Measurements from ENCODE around the gene SMTNL1.
"Not testable (repeated sequence)": the region's sequence is repeated elsewhere in the genome, so short reads cannot be mapped to it uniquely, and the experiment has no call there.

The SMTNL1 gene

GRCh38 chr11:57511741-57512430, 25.5 kb upstream of the SMTNL1 start:
- DNase-seq: no peak

- no peak for DNase-seq
Measured at GRCh38 chr11:57512646-57513451, 24.5 kb upstream of the SMTNL1 start.

GRCh38 chr11:57513452-57513795, 24.0 kb upstream of the SMTNL1 start:
- no peak for DNase-seq

GRCh38 chr11:57513911-57514537, 23.4 kb upstream of the SMTNL1 start:
- peak in 2 of 4 experiments; percentile 3 to 15 for DNase-seq

GRCh38 chr11:57514538-57515331, 22.7 kb upstream of the SMTNL1 start:
- DNase-seq: peak in 3 of 4 experiments; percentile 15 to 42 (median 19)

- peak in 2 of 4 experiments; percentile 6 to 16 for DNase-seq
Measured at GRCh38 chr11:57515332-57516060, 21.9 kb upstream of the SMTNL1 start, which contains the start of gene SLC43A1. Gene SLC43A1 (minus strand): TSS chr11:57515702. CDS start chr11:57514111, 1,591 bp downstream.

- DNase-seq: no peak
Measured at GRCh38 chr11:57516061-57516443, 21.3 kb upstream of the SMTNL1 start.

- DNase-seq: no peak
Measured at GRCh38 chr11:57521116-57521515, 16.3 kb upstream of the SMTNL1 start.

- DNase-seq: no peak
Measured at GRCh38 chr11:57523419-57523818, 14.0 kb upstream of the SMTNL1 start.

- peak; percentile 39 to 54 (median 52) for DNase-seq
Measured at GRCh38 chr11:57527056-57527631, 10.3 kb upstream of the SMTNL1 start.

- no peak for DNase-seq
Measured at GRCh38 chr11:57529012-57529411, 8.4 kb upstream of the SMTNL1 start.

GRCh38 chr11:57530215-57530595, 7.2 kb upstream of the SMTNL1 start:
- DNase-seq: no peak

- peak; percentile 68 to 86 (median 83) for DNase-seq
Measured at GRCh38 chr11:57530596-57531507, 6.5 kb upstream of the SMTNL1 start, which contains the start of gene TIMM10. Gene TIMM10 (minus strand): TSS chr11:57530754. CDS start chr11:57530189, 565 bp downstream.

- not testable (repeated sequence) for DNase-seq
Measured at GRCh38 chr11:57534449-57534848, 2.9 kb upstream of the SMTNL1 start.

- DNase-seq: no peak
Measured at GRCh38 chr11:57539342-57539741, 1.9 kb downstream of the SMTNL1 start.

- no peak for DNase-seq
Measured at GRCh38 chr11:57541169-57541568, 3.8 kb downstream of the SMTNL1 start.

- no peak for DNase-seq
Measured at GRCh38 chr11:57542582-57542981, 5.2 kb downstream of the SMTNL1 start.

- no peak for DNase-seq
Measured at GRCh38 chr11:57543593-57543992, 6.2 kb downstream of the SMTNL1 start.

- DNase-seq: no peak
Measured at GRCh38 chr11:57544566-57544965, 7.2 kb downstream of the SMTNL1 start.

GRCh38 chr11:57545883-57546282, 8.5 kb downstream of the SMTNL1 start:
- DNase-seq: no peak

- no peak for DNase-seq
Measured at GRCh38 chr11:57546451-57546850, 9.1 kb downstream of the SMTNL1 start.
